Sigmoid colon (tissue), 7 donors: ENCODE measurements around the gene SEMA3G. TPM values are rescaled to one million over a fixed set of nuclear protein-coding genes. Genes with fewer than 3 reads are reported as not detected.

Source experiments
- DNase-seq: peaks from one replicate; pipeline ENCODE4 v3.0.0-alpha.2; 2019
- H3K27ac ChIP-seq, 4 donors: fragments of 200-600 bp; sonication (generic); one replicate each; pipeline ENCODE4 v1.5.1; 2016 to 2019; ENCODE audit warnings: mild to moderate bottlenecking in 1 of 4
- H3K27me3 ChIP-seq, 3 donors: fragments of 200-600 bp; sonication (generic); one replicate each; pipeline ENCODE4 v1.5.1; 2019; ENCODE audit warnings: mild to moderate bottlenecking in 1 of 3
- H3K36me3 ChIP-seq, 4 donors: fragments of 200-600 bp; sonication (generic); one replicate each; pipeline ENCODE4 v1.5.1; 2016 to 2019
- H3K4me1 ChIP-seq, 4 donors: fragments of 200-600 bp; sonication (generic); one replicate each; pipeline ENCODE4 v1.5.1; 2017 to 2019
- H3K4me3 ChIP-seq, 4 donors: fragments of 200-600 bp; sonication (generic); one replicate each; pipeline ENCODE4 v1.5.1; 2017 to 2019; ENCODE audit warnings: mild to moderate bottlenecking in 2 of 4, moderate library complexity in 1 of 4
- H3K9me3 ChIP-seq, 4 donors: fragments of 200-600 bp in 3 of 4; sonication (generic) in 3 of 4; one replicate each; pipeline versions ENCODE4 v1.5.1 to v1.6.1; 2013 to 2019
- EP300 ChIP-seq, 4 donors: sonication (generic); formaldehyde crosslinking; IDR thresholded peaks; one replicate each; pipeline ENCODE4 v1.6.1; 2017; ENCODE audit warnings: antibody characterized with exemption in 4 of 4
- POLR2A ChIP-seq, 2 donors: fragments of 450-650 bp; IDR thresholded peaks; one replicate each; pipeline ENCODE4 v1.6.1; 2016; ENCODE audit warnings: antibody characterized with exemption in 2 of 2, mild to moderate bottlenecking in 2 of 2, moderate library complexity in 2 of 2
- POLR2AphosphoS5 ChIP-seq, 4 donors: sonication (generic); formaldehyde crosslinking; IDR thresholded peaks; one replicate each; pipeline ENCODE4 v1.6.1; 2017; ENCODE audit warnings: antibody characterized with exemption in 4 of 4
- WGBS, 2 donors: extraction: QIAGEN DNeasy Blood & Tissue Kit; methylation state at CpG; one replicate each; pipeline ENCODE4 v1.1.7; 2013; 5-methylcytosine and 5-hydroxymethylcytosine counted together
- intact Hi-C: fragments of 100-400 bp; cut with DNase I; formaldehyde crosslinking; loops from one replicate; pipeline ENCODE4 v1.15.1; 2023
- polyA plus RNA-seq, 3 donors: library from polyadenylated mRNA; stranded (reverse); fragments of 200-250 nt; gene quantifications; one replicate each; pipeline ENCODE4 v1.2.3, GENCODE V29; 2013
- total RNA-seq, 4 donors: library from RNA; depleted of rRNA; stranded (reverse); fragments of >200 nt; gene quantifications; one replicate each; pipeline ENCODE4 v1.1.0, GENCODE V29; 2016
- TF ChIP-seq, protein P1 (sequence below), 4 experiments: fragments of 450-650 bp in 3 of 4; fragments of 200-600 bp in 1 of 4; IDR thresholded peaks; one replicate each; pipeline ENCODE4 v1.5.1; 2016 to 2019; ENCODE audit warnings: antibody characterized with exemption in 4 of 4, mild to moderate bottlenecking in 3 of 4, moderate library complexity in 2 of 4
- donor health status: healthy with polysubstance abuse.
- donor health status: Bipolar disorder and iron deficiency.
- donor health status: healthy.

The SEMA3G gene
- total and polyA plus RNA-seq, 7 donors, result 0.23 to 7.4 (median 3.9) TPM

GRCh38 chr3:52407779-52408178, 37.1 kb downstream of the SEMA3G start:
- H3K4me1 ChIP-seq, result peaks cover 0 to 42% (median 37%) of the 10 kb centered on the region in 4 donors
- H3K9me3 ChIP-seq, result no peaks in the 10 kb centered on the region
- 93 to 94% methylated on average over 3 of the region's 3 CpGs for WGBS, 2 donors
- peak; percentile 64 for DNase-seq
- no peak overlapping the region for H3K27ac ChIP-seq
- TF ChIP-seq, protein P1, sequence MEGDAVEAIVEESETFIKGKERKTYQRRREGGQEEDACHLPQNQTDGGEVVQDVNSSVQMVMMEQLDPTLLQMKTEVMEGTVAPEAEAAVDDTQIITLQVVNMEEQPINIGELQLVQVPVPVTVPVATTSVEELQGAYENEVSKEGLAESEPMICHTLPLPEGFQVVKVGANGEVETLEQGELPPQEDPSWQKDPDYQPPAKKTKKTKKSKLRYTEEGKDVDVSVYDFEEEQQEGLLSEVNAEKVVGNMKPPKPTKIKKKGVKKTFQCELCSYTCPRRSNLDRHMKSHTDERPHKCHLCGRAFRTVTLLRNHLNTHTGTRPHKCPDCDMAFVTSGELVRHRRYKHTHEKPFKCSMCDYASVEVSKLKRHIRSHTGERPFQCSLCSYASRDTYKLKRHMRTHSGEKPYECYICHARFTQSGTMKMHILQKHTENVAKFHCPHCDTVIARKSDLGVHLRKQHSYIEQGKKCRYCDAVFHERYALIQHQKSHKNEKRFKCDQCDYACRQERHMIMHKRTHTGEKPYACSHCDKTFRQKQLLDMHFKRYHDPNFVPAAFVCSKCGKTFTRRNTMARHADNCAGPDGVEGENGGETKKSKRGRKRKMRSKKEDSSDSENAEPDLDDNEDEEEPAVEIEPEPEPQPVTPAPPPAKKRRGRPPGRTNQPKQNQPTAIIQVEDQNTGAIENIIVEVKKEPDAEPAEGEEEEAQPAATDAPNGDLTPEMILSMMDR (IDR thresholded peaks at IDR 0.05), result no peak
- no peak for TF ChIP-seq POLR2A (IDR thresholded peaks at IDR 0.05)
- TF ChIP-seq EP300 (IDR thresholded peaks at IDR 0.05), result no peak
- no peak for TF ChIP-seq POLR2AphosphoS5 (IDR thresholded peaks at IDR 0.05)
- H3K36me3 ChIP-seq, result peaks cover 37 to 54% (median 43%) of the 10 kb centered on the region in 4 donors
- H3K4me3 ChIP-seq, result no peak overlapping the region
- no peaks in the 10 kb centered on the region for H3K27me3 ChIP-seq
- intact Hi-C loops, result no loop called here

- peak; percentile 62 for DNase-seq
- peaks cover 0 to 34% (median 29%) of the 10 kb centered on the region in 4 donors for H3K4me1 ChIP-seq
- H3K9me3 ChIP-seq, result no peaks in the 10 kb centered on the region
- whole genome bisulfite sequencing, 2 donors, result 89 to 95% methylated on average over 20 of the region's 20 CpGs
- intact Hi-C loops, result no loop called here
- H3K27ac ChIP-seq, result no peak overlapping the region
- H3K27me3 ChIP-seq, result no peaks in the 10 kb centered on the region
- TF ChIP-seq POLR2AphosphoS5 (IDR thresholded peaks at IDR 0.05) (no peak), POLR2A (IDR thresholded peaks at IDR 0.05) (no peak), EP300 (IDR thresholded peaks at IDR 0.05) (no peak)
- TF ChIP-seq, protein P1 (IDR thresholded peaks at IDR 0.05), result no peak
- peaks cover 44 to 62% (median 51%) of the 10 kb centered on the region in 4 donors for H3K36me3 ChIP-seq
- H3K4me3 ChIP-seq, result no peak overlapping the region
Observed at GRCh38 chr3:52406791-52407510, 38.0 kb downstream of the SEMA3G start.

GRCh38 chr3:52406231-52406661, 38.7 kb downstream of the SEMA3G start:
- Histone ChIP-seq H3K4me3 (no peak overlapping the region), H3K27me3 (no peaks in the 10 kb centered on the region), H3K36me3 (peaks cover 44 to 69% (median 57%) of the 10 kb centered on the region in 4 donors), H3K9me3 (no peaks in the 10 kb centered on the region), H3K27ac (no peak overlapping the region), H3K4me1 (peaks cover 0 to 27% (median 22%) of the 10 kb centered on the region in 4 donors)
- 19 to 76% methylated on average over 11 of the region's 11 CpGs for WGBS, 2 donors
- no peak for TF ChIP-seq POLR2AphosphoS5 (IDR thresholded peaks at IDR 0.05)
- TF ChIP-seq, protein P1 (IDR thresholded peaks at IDR 0.05), result no peak
- no peak for TF ChIP-seq EP300 (IDR thresholded peaks at IDR 0.05)
- TF ChIP-seq POLR2A (IDR thresholded peaks at IDR 0.05), result no peak
- peak; percentile 54 for DNase-seq
- intact Hi-C loops, result no loop called here

GRCh38 chr3:52405601-52406110, 39.2 kb downstream of the SEMA3G start:
- H3K36me3 ChIP-seq, result peaks cover 44 to 75% (median 61%) of the 10 kb centered on the region in 4 donors

More at GRCh38 chr3:52405601-52406110, 39.2 kb downstream of the SEMA3G start:
- intact Hi-C loops, result no loop called here
- no peaks in the 10 kb centered on the region for H3K9me3 ChIP-seq
- H3K27me3 ChIP-seq, result no peaks in the 10 kb centered on the region
- H3K27ac ChIP-seq, result no peak overlapping the region
- TF ChIP-seq POLR2A (IDR thresholded peaks at IDR 0.05) (no peak), EP300 (IDR thresholded peaks at IDR 0.05) (no peak), POLR2AphosphoS5 (IDR thresholded peaks at IDR 0.05) (no peak)
- TF ChIP-seq, protein P1 (IDR thresholded peaks at IDR 0.05), result no peak
- DNase-seq, result peak; percentile 26
- H3K4me3 ChIP-seq, result no peak overlapping the region
- H3K4me1 ChIP-seq, result peaks cover 0 to 25% (median 21%) of the 10 kb centered on the region in 4 donors
- WGBS, 2 donors, result 68 to 87% methylated on average over 4 of the region's 4 CpGs
